Activated naive CD8-positive, alpha-beta T cell treated with anti-CD3 and anti-CD28 coated beads, Interleukin-2, amount 10 ng/mL, durations not matched to agents 7 days and 5 days (primary cell): ENCODE data around the gene B3GNT7. TPM values are rescaled to one million over a fixed set of nuclear protein-coding genes. Genes with fewer than 3 reads are reported as not detected.

Experiments
- ATAC-seq: fragments of 150-1000 bp; cut with Tn5 transposase; one replicate; pipeline ENCODE4 v1.10.0; 2021; ENCODE audit warnings: low read depth, moderate library complexity
- POLR2A ChIA-PET: fragments of 350-600 bp; sonication (Branson Sonifier 250); formaldehyde crosslinking; loops from one replicate; lab custom pipeline; 2021; ENCODE audit warnings: antibody characterized with exemption; lab: Charles Lee
- DNase-seq: peaks from one replicate; pipeline ENCODE4 v3.0.0; 2021
- H3K27ac Mint-ChIP-seq: one replicate; pipeline ENCODE4 v1.8.0; 2022; ENCODE audit warnings: mild to moderate bottlenecking, mixed read lengths
- H3K27me3 Mint-ChIP-seq: one replicate; pipeline ENCODE4 v1.8.0; 2022; ENCODE audit warnings: mild to moderate bottlenecking, moderate library complexity, mixed read lengths
- H3K36me3 Mint-ChIP-seq: one replicate; pipeline ENCODE4 v1.8.0; 2021; ENCODE audit warnings: mild to moderate bottlenecking, mixed read lengths
- H3K4me1 Mint-ChIP-seq: one replicate; pipeline ENCODE4 v1.8.0; 2021; ENCODE audit warnings: mixed read lengths
- H3K4me3 Mint-ChIP-seq: one replicate; pipeline ENCODE4 v1.8.0; 2022; ENCODE audit warnings: mild to moderate bottlenecking, moderate library complexity, mixed read lengths
- H3K9me3 Mint-ChIP-seq: one replicate; pipeline ENCODE4 v1.8.0; 2021; ENCODE audit warnings: mixed read lengths
- total RNA-seq, 2 experiments: library from RNA; stranded (reverse); gene quantifications; one replicate each; pipeline ENCODE4 v1.2.3, GENCODE V29; 2021

B3GNT7 gene
- total RNA-seq, 2 experiments from 2014 or later = 0.37 to 0.42 TPM

- POLR2A ChIA-PET = no interaction called here
- no peak for ATAC-seq
- no peak overlapping the region for H3K27ac Mint-ChIP-seq
Measured at GRCh38 chr2:231383416-231384108, 11.9 kb upstream of the B3GNT7 start.

GRCh38 chr2:231384109-231384435 lies 11.4 kb upstream of the B3GNT7 start:
- Mint-ChIP-seq H3K9me3 (peaks cover 3% of the 10 kb centered on the region), H3K27ac (no peak overlapping the region), H3K4me3 (no peak overlapping the region), H3K27me3 (no peaks in the 10 kb centered on the region), H3K4me1 (no peaks in the 10 kb centered on the region), H3K36me3 (no peaks in the 10 kb centered on the region)
- ATAC-seq (no peak), DNase-seq (no peak)
- POLR2A ChIA-PET = no interaction called here

More at GRCh38 chr2:231383416-231384108, 11.9 kb upstream of the B3GNT7 start:
- Mint-ChIP-seq H3K9me3 (peaks cover 3% of the 10 kb centered on the region), H3K4me3 (no peak overlapping the region), H3K27me3 (no peaks in the 10 kb centered on the region), H3K36me3 (no peaks in the 10 kb centered on the region), H3K4me1 (no peaks in the 10 kb centered on the region)
- DNase-seq = no peak

GRCh38 chr2:231384970-231385369 lies 10.5 kb upstream of the B3GNT7 start:
- Mint-ChIP-seq H3K27ac (no peak overlapping the region), H3K36me3 (no peaks in the 10 kb centered on the region), H3K9me3 (peaks cover 3% of the 10 kb centered on the region), H3K27me3 (peaks cover 3% of the 10 kb centered on the region), H3K4me1 (no peaks in the 10 kb centered on the region), H3K4me3 (no peak overlapping the region)
- POLR2A ChIA-PET = no interaction called here
- DNase-seq = no peak
- no peak for ATAC-seq

GRCh38 chr2:231385429-231385828 lies 10.1 kb upstream of the B3GNT7 start:
- peaks cover 3% of the 10 kb centered on the region for H3K9me3 Mint-ChIP-seq
- H3K4me3 Mint-ChIP-seq = no peak overlapping the region
- no peaks in the 10 kb centered on the region for H3K36me3 Mint-ChIP-seq
- DNase-seq (no peak), ATAC-seq (no peak)
- no peaks in the 10 kb centered on the region for H3K4me1 Mint-ChIP-seq
- peaks cover 3% of the 10 kb centered on the region for H3K27me3 Mint-ChIP-seq
- POLR2A ChIA-PET = no interaction called here
- no peak overlapping the region for H3K27ac Mint-ChIP-seq

DNA sequence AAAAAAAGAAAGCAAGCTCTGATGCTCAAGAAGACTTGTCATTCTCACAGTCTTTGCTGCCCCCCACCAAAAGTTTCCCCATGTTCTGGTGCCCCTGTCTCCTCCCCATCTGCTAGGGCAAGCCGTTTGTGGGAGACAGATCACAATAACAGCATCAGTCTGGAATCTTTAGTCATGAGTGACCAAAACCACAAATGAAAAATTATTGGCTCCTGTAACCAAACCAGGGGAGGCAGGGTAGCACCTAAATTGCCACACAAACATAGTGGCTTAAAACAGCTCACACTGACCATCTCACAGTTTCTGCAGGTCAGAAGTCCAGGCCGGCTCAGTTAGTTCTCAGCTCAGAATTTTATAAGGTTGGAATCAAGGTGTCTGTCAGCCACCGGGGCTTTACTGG lies 9.1 kb upstream of the B3GNT7 start:
- POLR2A ChIA-PET = no interaction called here
- no peak for ATAC-seq
- no peak overlapping the region for H3K27ac Mint-ChIP-seq
- no peaks in the 10 kb centered on the region for H3K4me1 Mint-ChIP-seq
- peaks cover 3% of the 10 kb centered on the region for H3K9me3 Mint-ChIP-seq
- H3K36me3 Mint-ChIP-seq = no peaks in the 10 kb centered on the region
- no peak for DNase-seq
- peaks cover 3% of the 10 kb centered on the region for H3K27me3 Mint-ChIP-seq
- no peak overlapping the region for H3K4me3 Mint-ChIP-seq

- H3K27ac Mint-ChIP-seq = no peak overlapping the region
- H3K27me3 Mint-ChIP-seq = peaks cover 3% of the 10 kb centered on the region
Measured at GRCh38 chr2:231387904-231388724, 7.4 kb upstream of the B3GNT7 start.

DNA sequence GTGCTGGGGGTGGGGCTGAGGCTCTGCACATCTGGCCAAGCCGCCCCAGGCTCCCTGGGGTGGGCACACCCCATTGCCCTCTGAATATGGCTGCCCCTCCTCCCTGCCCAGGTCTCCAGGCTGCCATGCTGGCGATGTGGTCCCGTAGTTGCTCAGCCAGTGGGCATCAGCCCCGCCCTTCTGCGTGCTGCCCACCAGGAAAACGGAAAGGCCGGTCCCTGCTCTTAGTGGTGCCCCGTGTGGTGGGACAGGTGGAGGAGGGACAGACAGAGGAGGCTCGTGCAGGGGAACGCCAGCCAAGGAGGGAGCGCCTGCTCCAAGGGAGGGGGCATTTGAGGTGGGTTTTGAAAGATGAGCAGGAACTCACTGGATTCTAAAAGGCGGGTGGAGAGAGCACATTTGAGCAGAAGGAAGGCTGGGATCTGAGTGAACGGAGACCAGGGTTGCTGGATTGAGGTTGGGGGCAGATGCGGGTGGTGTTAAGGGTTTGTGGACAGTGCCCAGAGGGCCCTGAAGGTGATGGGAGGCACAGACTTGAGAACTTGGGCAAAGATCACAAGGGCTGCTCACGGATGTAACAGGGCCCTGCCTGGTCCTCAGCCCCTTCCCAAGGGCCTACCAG lies 6.7 kb upstream of the B3GNT7 start:
- H3K36me3 Mint-ChIP-seq = no peaks in the 10 kb centered on the region
- no peak for ATAC-seq
- no peak overlapping the region for H3K27ac Mint-ChIP-seq
- peaks cover 3% of the 10 kb centered on the region for H3K9me3 Mint-ChIP-seq
- H3K4me1 Mint-ChIP-seq = peaks cover 8% of the 10 kb centered on the region
- POLR2A ChIA-PET = no interaction called here
- DNase-seq = no peak
- peaks cover 3% of the 10 kb centered on the region for H3K27me3 Mint-ChIP-seq
- no peak overlapping the region for H3K4me3 Mint-ChIP-seq

More at GRCh38 chr2:231387904-231388724, 7.4 kb upstream of the B3GNT7 start:
- ATAC-seq = no peak
- Mint-ChIP-seq H3K36me3 (no peaks in the 10 kb centered on the region), H3K4me3 (no peak overlapping the region), H3K9me3 (peaks cover 3% of the 10 kb centered on the region), H3K4me1 (peaks cover 2% of the 10 kb centered on the region)
- no peak for DNase-seq
- POLR2A ChIA-PET = no interaction called here

- no peak for ATAC-seq
- peaks cover 10% of the 10 kb centered on the region for H3K27me3 Mint-ChIP-seq
- peaks cover 20% of the 10 kb centered on the region for H3K4me1 Mint-ChIP-seq
- POLR2A ChIA-PET = interaction anchor here (0.5 kb wide), 1 partner anchor 1525 kb away, joined by 4 read pairs; no protein-coding TSS in a partner anchor
- H3K27ac Mint-ChIP-seq = no peak overlapping the region
- no peak for DNase-seq
- no peaks in the 10 kb centered on the region for H3K36me3 Mint-ChIP-seq
- no peak overlapping the region for H3K4me3 Mint-ChIP-seq
- H3K9me3 Mint-ChIP-seq = peaks cover 3% of the 10 kb centered on the region
Measured at GRCh38 chr2:231390667-231391066, 4.8 kb upstream of the B3GNT7 start.

DNA sequence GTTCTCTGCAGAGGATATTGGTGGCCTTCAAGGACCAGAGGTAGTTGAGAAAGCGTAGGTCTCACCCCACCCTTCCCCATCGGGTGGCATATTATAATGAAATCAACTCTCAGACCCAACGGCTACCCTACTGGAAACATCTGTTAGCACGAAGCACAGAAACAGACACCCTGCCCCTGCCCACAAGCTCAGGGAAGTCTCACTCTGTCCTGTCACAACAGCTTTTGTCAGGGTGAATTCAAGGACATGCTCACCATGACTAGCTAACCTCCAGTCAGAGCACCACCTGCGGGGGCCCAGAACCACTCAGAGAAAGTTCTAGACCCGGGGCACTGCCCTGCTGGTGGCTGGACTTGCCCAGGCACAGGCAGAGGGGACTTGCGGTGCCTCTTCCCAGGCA lies 3.5 kb upstream of the B3GNT7 start:
- peaks cover 18% of the 10 kb centered on the region for H3K27me3 Mint-ChIP-seq
- ATAC-seq = no peak

GRCh38 chr2:231392431-231393148 lies 2.9 kb upstream of the B3GNT7 start:
- Mint-ChIP-seq H3K9me3 (no peaks in the 10 kb centered on the region), H3K36me3 (no peaks in the 10 kb centered on the region), H3K27me3 (peaks cover 19% of the 10 kb centered on the region), H3K27ac (peak overlapping the region; percentile 95), H3K4me1 (peaks cover 20% of the 10 kb centered on the region), H3K4me3 (no peak overlapping the region)
- ATAC-seq (no peak), DNase-seq (no peak)
- POLR2A ChIA-PET = interaction anchor here (0.6 kb wide), 1 partner anchor 30 kb away, joined by 3 read pairs; no protein-coding TSS in a partner anchor

More for the DNA sequence above, 3.5 kb upstream of the B3GNT7 start:
- peaks cover 20% of the 10 kb centered on the region for H3K4me1 Mint-ChIP-seq
- POLR2A ChIA-PET = interaction anchor here (0.6 kb wide), 1 partner anchor 31 kb away, joined by 3 read pairs; no protein-coding TSS in a partner anchor
- no peak for DNase-seq
- no peak overlapping the region for H3K4me3 Mint-ChIP-seq
- H3K9me3 Mint-ChIP-seq = no peaks in the 10 kb centered on the region
- H3K27ac Mint-ChIP-seq = peak overlapping the region; percentile 26
- H3K36me3 Mint-ChIP-seq = no peaks in the 10 kb centered on the region

- Mint-ChIP-seq H3K9me3 (no peaks in the 10 kb centered on the region), H3K4me3 (peak overlapping the region; percentile 75), H3K27me3 (peaks cover 19% of the 10 kb centered on the region), H3K27ac (peak overlapping the region; percentile 95), H3K4me1 (peaks cover 20% of the 10 kb centered on the region), H3K36me3 (no peaks in the 10 kb centered on the region)
- peak; percentile 80 for ATAC-seq
- POLR2A ChIA-PET = interaction anchor here (0.6 to 1.7 kb wide), 6 partner anchors 10 to 420 kb away, joined by 3 to 5 read pairs (median 4); partner anchors contain the start of gene ARMC9
- DNase-seq = peak; percentile 67
Measured at GRCh38 chr2:231393149-231394131, 2.1 kb upstream of the B3GNT7 start.
